Chondrocyte (in vitro differentiated cells): ENCODE data around the gene NPTX2. TPM values are rescaled to one million over a fixed set of nuclear protein-coding genes. Genes with fewer than 3 reads are reported as not detected.

Source experiments
- DNase-seq: peaks from one replicate; pipeline ENCODE4 v3.0.0; 2021; ENCODE audit warnings: mixed read lengths, low spot score
- H3K27ac Mint-ChIP-seq: one replicate; pipeline ENCODE4 v1.8.0; 2021; ENCODE audit warnings: mild to moderate bottlenecking, moderate library complexity, mixed read lengths; ENCODE audit not compliant: unreplicated experiment
- H3K27me3 Mint-ChIP-seq: 2 replicates; pipeline ENCODE4 v1.8.0; 2021; ENCODE audit warnings: low read depth, mixed read lengths
- H3K36me3 Mint-ChIP-seq: 2 replicates; pipeline ENCODE4 v1.8.0; 2021; ENCODE audit warnings: low read depth, mixed read lengths
- H3K4me1 Mint-ChIP-seq: 2 replicates; pipeline ENCODE4 v1.8.0; 2021; ENCODE audit warnings: low read depth, mild to moderate bottlenecking, mixed read lengths
- H3K4me3 Mint-ChIP-seq: one replicate; pipeline ENCODE4 v1.8.0; 2021; ENCODE audit warnings: mild to moderate bottlenecking, moderate library complexity, mixed read lengths; ENCODE audit not compliant: unreplicated experiment
- H3K9me3 Mint-ChIP-seq: 2 replicates; pipeline ENCODE4 v1.8.0; 2021; ENCODE audit warnings: low read depth, mixed read lengths
- long read RNA-seq: library from polyadenylated mRNA; stranded (forward); transcript quantifications from one replicate; pipeline ENCODE4 v2.0.0, GENCODE V29; 2021
- total RNA-seq: library from RNA; stranded (reverse); gene quantifications from 3 replicates; pipeline ENCODE4 v1.2.1, GENCODE V29; 2021
- TF ChIP-seq, protein P1 (sequence below): fragments of 200-600 bp; sonication (generic); IDR thresholded peaks from 2 replicates; pipeline ENCODE4 v1.5.0; 2021; ENCODE audit warnings: antibody characterized with exemption, mild to moderate bottlenecking, moderate library complexity

The NPTX2 gene, protein sequence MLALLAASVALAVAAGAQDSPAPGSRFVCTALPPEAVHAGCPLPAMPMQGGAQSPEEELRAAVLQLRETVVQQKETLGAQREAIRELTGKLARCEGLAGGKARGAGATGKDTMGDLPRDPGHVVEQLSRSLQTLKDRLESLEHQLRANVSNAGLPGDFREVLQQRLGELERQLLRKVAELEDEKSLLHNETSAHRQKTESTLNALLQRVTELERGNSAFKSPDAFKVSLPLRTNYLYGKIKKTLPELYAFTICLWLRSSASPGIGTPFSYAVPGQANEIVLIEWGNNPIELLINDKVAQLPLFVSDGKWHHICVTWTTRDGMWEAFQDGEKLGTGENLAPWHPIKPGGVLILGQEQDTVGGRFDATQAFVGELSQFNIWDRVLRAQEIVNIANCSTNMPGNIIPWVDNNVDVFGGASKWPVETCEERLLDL
- 1.4 to 5.5 TPM (median 5.5 TPM) in 3 replicates for total RNA-seq
- long read RNA-seq, transcript NPTX2-201 (5 exons, 2,700 nt), result major isoform, 8 of 8 reads
- long read RNA-seq, partial matches to known transcripts, result 0 of 8 reads
- long read RNA-seq, other reads (novel, unspliced or antisense), result 0 of 8 reads

DNA sequence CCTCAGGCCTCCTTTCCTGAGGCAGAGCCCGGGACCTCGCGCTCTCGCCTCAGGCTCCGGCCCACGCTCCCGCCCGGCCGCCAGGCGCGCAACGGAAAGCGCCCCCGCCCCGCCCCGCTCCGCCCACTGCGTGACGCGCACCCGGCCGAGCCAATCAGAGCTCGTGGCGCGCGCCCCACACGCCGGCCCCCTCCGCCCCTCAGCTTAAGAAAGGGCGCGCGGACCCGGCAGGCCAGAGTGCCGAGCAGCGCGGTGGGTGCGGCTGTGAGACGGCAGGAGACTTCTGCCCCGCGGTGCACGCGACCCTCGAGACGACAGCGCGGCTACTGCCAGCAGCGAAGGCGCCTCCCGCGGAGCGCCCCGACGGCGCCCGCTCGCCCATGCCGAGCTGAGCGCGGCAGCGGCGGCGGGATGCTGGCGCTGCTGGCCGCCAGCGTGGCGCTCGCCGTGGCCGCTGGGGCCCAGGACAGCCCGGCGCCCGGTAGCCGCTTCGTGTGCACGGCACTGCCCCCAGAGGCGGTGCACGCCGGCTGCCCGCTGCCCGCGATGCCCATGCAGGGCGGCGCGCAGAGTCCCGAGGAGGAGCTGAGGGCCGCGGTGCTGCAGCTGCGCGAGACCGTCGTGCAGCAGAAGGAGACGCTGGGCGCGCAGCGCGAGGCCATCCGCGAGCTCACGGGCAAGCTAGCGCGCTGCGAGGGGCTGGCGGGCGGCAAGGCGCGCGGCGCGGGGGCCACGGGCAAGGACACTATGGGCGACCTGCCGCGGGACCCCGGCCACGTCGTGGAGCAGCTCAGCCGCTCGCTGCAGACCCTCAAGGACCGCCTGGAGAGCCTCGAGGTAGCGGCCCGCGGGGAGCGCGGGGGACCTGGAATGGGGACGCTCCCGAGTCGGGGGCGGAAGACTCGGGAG, at the start of gene NPTX2:
NPTX2 (plus strand) TSS at position 235 of the 909 bp plus-strand sequence; CDS start at position 412, 177 bp downstream.
- DNase-seq, result no peak
- H3K36me3 Mint-ChIP-seq, result no peaks in the 10 kb centered on the region
- H3K9me3 Mint-ChIP-seq, result no peaks in the 10 kb centered on the region
- H3K4me3 Mint-ChIP-seq, result peak within 1 kb of the TSS; percentile 57
- peaks cover 55% of the 10 kb centered on the region for H3K27me3 Mint-ChIP-seq
- TF ChIP-seq, protein P1, sequence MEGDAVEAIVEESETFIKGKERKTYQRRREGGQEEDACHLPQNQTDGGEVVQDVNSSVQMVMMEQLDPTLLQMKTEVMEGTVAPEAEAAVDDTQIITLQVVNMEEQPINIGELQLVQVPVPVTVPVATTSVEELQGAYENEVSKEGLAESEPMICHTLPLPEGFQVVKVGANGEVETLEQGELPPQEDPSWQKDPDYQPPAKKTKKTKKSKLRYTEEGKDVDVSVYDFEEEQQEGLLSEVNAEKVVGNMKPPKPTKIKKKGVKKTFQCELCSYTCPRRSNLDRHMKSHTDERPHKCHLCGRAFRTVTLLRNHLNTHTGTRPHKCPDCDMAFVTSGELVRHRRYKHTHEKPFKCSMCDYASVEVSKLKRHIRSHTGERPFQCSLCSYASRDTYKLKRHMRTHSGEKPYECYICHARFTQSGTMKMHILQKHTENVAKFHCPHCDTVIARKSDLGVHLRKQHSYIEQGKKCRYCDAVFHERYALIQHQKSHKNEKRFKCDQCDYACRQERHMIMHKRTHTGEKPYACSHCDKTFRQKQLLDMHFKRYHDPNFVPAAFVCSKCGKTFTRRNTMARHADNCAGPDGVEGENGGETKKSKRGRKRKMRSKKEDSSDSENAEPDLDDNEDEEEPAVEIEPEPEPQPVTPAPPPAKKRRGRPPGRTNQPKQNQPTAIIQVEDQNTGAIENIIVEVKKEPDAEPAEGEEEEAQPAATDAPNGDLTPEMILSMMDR, result peak; percentile 65
- no peak within 1 kb of the TSS for H3K27ac Mint-ChIP-seq
- H3K4me1 Mint-ChIP-seq, result peaks cover 13% of the 10 kb centered on the region

DNA sequence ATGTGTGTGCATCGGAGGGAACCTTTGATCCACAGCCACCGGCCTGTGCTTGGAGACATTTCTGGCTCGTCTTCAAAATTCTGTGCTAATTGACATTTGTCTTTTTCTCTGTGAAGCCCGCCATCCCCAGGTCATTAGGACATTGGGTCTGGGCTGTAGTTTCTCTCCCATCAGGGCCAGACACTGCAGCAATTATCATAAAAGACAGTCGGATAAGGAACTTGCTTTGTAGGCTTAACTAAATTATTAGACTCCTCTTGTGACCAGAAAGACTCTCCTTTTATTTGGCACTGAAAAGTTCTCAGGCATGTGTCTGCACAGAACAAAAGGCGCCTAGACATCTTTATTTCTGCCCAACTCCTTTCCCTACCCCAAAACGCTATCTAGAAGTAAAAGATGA, 49.1 kb upstream of the NPTX2 start:
- TF ChIP-seq, protein P1, result no peak
- Mint-ChIP-seq H3K27me3 (peaks cover 4% of the 10 kb centered on the region), H3K9me3 (peaks cover 14% of the 10 kb centered on the region), H3K27ac (no peak overlapping the region), H3K4me1 (peaks cover 22% of the 10 kb centered on the region), H3K4me3 (no peak overlapping the region), H3K36me3 (peaks cover 2% of the 10 kb centered on the region)
- DNase-seq, result no peak

DNA sequence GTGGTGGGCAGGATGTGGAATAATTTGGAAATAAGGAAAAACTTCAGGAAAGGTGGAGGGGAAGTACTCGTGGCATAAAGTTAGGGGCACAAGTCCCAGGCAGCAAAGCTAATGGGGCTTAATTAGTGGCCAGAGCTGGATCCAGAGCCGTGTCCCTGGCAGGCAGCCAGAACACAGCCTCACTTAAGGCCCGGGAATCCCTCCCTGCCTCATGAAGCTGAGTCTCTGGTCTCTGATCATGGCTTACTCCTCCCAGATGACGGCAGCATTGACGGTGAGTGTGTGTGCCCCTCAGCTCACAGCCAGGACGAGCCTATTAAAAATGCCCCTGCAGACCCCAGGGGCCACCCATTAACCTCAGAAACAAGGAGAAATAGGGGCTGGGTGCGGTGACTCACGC, 48.2 kb upstream of the NPTX2 start:
- no peak overlapping the region for H3K4me3 Mint-ChIP-seq
- peaks cover 14% of the 10 kb centered on the region for H3K9me3 Mint-ChIP-seq
- peaks cover 2% of the 10 kb centered on the region for H3K36me3 Mint-ChIP-seq
- DNase-seq, result no peak
- H3K27ac Mint-ChIP-seq, result no peak overlapping the region
- peaks cover 22% of the 10 kb centered on the region for H3K4me1 Mint-ChIP-seq
- H3K27me3 Mint-ChIP-seq, result peaks cover 4% of the 10 kb centered on the region
- TF ChIP-seq, protein P1, result no peak

DNA sequence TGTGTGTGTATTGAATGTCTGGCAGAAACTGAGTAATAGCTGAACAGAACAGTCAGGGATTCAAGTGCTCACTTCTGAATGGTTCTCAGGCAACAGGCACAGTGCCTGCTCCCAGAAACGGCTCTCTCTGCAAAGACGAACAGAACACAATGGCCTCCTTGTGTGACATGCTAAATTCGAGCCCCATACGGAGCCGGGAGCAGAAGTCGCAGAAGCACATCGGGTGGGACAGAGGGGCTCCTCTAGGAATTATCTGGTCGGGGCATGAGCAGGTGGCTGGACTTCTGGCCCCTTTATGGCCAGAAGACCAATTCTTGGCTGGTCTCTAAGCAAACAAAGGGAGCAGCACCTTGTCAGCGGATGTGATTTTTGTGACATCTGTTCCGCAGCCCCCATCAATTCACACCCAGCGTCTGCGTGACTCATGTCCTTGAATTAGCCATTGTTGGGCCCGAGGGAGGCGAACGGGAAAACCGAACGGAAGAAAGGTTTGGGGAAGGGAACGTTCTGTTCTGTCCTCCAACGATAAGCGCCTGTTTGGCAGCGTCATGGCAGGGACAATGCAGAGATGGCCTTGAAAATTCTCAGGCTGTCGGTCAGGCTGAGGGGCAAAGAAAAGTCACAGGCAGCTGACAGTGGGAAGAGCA, 47.3 kb upstream of the NPTX2 start:
- Mint-ChIP-seq H3K4me3 (peak overlapping the region; percentile 40), H3K4me1 (peaks cover 22% of the 10 kb centered on the region), H3K27me3 (peaks cover 4% of the 10 kb centered on the region), H3K9me3 (peaks cover 13% of the 10 kb centered on the region), H3K36me3 (no peaks in the 10 kb centered on the region), H3K27ac (peak overlapping the region; percentile 57)
- no peak for DNase-seq
- TF ChIP-seq, protein P1, result no peak
